SJCRH30 (cell line): ENCODE data around the gene NSUN3. TPM values are rescaled to one million over a fixed set of nuclear protein-coding genes. Genes with fewer than 3 reads are reported as not detected.

Experiments
- DNase-seq, 2 experiments: peaks; one replicate each; pipeline ENCODE4 v3.0.0-alpha.2; 2015 to 2020
- H3K27ac ChIP-seq: fragments of 250-450 bp; sonication (Bioruptor Pico); 2 replicates; pipeline ENCODE4 v1.5.1; 2020; ENCODE audit warnings: mild to moderate bottlenecking, moderate library complexity
- H3K27me3 ChIP-seq: fragments of 250-450 bp; sonication (Bioruptor Pico); 2 replicates; pipeline ENCODE4 v1.5.1; 2020; ENCODE audit warnings: mild to moderate bottlenecking, moderate library complexity
- H3K36me3 ChIP-seq: fragments of 250-450 bp; sonication (Bioruptor Pico); 2 replicates; pipeline ENCODE4 v1.5.1; 2020; ENCODE audit warnings: mild to moderate bottlenecking, moderate library complexity
- H3K4me1 ChIP-seq: fragments of 250-450 bp; sonication (Bioruptor Pico); 2 replicates; pipeline ENCODE4 v1.5.1; 2020; ENCODE audit warnings: mild to moderate bottlenecking, moderate library complexity
- H3K4me3 ChIP-seq: fragments of 250-450 bp; sonication (Bioruptor Pico); 2 replicates; pipeline ENCODE4 v1.5.1; 2020; ENCODE audit warnings: mild to moderate bottlenecking, moderate library complexity
- H3K9me3 ChIP-seq: fragments of 250-450 bp; sonication (Bioruptor Pico); replicated peaks from 2 replicates; pipeline ENCODE4 v1.5.1; 2020; ENCODE audit warnings: mild to moderate bottlenecking, moderate library complexity
- total RNA-seq: library from RNA; depleted of rRNA; stranded (reverse); fragments of >200 nt; shearing (Covaris generic); gene quantifications from 2 replicates; pipeline ENCODE4 v1.2.3, GENCODE V29; 2014; rRNA removed

Gene NSUN3
- total RNA-seq, 1 experiment from 2014 or later: 16.4 TPM

DNA sequence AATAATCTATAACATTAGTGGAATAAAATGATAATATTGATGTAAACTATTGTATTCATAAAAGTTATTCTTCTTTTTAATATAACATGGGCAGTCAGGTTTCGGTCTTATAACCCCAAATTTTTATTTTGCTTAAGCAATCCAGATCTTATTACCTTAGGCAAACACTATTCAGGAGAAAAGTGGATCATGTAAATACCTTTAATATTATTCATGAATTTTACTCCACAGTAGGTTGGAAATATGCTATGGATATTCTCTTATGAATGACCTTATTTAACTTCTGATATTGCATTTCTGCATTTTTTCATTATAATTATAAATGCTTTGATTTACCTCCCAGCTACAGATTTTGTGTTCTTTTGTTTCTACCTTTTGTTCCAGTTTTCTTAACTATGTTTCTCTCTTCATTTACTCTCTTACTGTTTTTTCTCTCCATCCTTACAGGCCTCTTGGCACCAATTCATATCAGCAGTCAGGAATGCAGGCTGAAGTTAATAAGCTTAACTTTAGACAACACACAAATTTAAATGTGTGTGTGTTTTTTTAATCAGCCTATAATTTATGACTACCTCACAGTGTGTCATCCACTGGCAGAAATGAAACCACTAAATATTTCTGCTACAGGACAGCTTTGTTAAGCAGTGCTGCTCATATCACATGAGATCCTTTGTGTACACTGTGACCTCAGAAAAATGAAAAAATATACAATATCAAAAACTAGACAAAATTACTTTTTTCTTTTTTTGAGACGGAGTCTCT, 111.0 kb downstream of the NSUN3 start:
- no peaks in the 10 kb centered on the region for H3K9me3 ChIP-seq
- no peak overlapping the region for H3K27ac ChIP-seq
- no peak overlapping the region for H3K4me3 ChIP-seq
- no peaks in the 10 kb centered on the region for H3K4me1 ChIP-seq
- DNase-seq: no peak
- no peaks in the 10 kb centered on the region for H3K36me3 ChIP-seq
- H3K27me3 ChIP-seq: no peaks in the 10 kb centered on the region

DNA sequence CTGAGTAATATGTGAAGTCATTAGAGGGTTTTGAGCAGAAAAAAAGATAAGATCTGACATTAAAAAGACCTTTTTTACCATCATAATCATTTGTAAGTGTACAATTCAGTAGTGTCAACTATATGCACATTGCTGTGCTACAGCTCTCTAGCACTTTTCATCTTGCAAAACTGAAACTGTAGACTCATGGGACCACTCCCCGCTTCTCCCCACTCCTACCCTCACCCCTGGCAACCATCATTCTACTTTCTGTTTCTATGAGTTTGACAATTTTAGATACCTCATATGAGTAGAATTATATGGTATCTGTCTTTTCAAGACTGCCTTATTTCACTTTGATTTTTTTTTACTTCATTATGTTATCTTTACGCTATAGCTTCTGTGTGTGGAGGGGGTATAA, 112.8 kb downstream of the NSUN3 start:
- Histone ChIP-seq H3K36me3 (no peaks in the 10 kb centered on the region), H3K27ac (no peak overlapping the region), H3K4me1 (no peaks in the 10 kb centered on the region), H3K9me3 (no peaks in the 10 kb centered on the region), H3K27me3 (no peaks in the 10 kb centered on the region), H3K4me3 (no peak overlapping the region)
- no peak for DNase-seq

DNA sequence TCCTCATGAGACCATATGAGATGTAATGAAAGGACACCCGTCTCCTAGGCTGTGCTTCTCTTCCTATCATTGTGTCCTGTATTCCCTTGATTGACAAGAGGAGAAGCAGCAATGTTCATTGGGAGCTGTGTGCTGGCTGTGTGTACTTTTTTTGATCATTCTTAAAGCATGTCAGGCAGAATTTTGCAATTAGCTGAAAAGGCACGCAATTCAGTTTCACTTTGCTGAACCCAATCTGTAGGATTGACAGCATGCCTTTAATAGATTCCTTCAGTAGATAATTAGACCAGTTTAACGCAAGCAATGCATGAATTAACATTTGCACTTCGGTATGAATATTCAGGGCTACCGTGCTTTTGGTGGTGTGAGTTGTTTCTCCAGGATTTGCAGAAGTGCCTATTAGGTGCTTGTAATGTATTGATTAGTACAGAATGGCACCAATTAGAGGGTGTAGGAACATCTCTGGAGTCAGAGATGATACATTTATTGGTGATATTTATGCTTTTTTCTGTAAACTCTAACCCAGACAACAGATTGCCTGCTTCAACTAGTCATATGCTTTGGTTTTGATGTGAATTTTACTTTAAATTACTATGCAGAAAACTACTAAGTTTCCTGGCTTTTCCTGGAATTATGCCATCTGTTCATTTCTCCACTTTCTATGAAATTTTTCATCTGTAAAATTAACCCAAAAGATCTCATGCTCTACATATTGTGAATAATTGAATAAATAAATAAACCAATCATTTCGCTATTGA, 114.3 kb downstream of the NSUN3 start:
- H3K27ac ChIP-seq: no peak overlapping the region
- H3K9me3 ChIP-seq: no peaks in the 10 kb centered on the region
- H3K27me3 ChIP-seq: no peaks in the 10 kb centered on the region
- no peak overlapping the region for H3K4me3 ChIP-seq
- no peaks in the 10 kb centered on the region for H3K36me3 ChIP-seq
- H3K4me1 ChIP-seq: no peaks in the 10 kb centered on the region
- no peak for DNase-seq

Other genes with a start within 250 kb of the NSUN3 start
- 3.7 and 3.9 TPM in 2 replicates for gene PROS1, start 89.2 kb upstream of the NSUN3 start, total RNA-seq
- 30.8 and 33.2 TPM in 2 replicates for gene ARL13B, start 82.9 kb upstream of the NSUN3 start, total RNA-seq
- gene STX19, start 34.5 kb upstream of the NSUN3 start, total RNA-seq: not detected in 2 replicates
- gene DHFR2, start 145 bp upstream of the NSUN3 start, total RNA-seq: 3.4 TPM in 2 replicates